Measurements from ENCODE around the gene ZNF816.

The ZNF816 gene

DNA sequence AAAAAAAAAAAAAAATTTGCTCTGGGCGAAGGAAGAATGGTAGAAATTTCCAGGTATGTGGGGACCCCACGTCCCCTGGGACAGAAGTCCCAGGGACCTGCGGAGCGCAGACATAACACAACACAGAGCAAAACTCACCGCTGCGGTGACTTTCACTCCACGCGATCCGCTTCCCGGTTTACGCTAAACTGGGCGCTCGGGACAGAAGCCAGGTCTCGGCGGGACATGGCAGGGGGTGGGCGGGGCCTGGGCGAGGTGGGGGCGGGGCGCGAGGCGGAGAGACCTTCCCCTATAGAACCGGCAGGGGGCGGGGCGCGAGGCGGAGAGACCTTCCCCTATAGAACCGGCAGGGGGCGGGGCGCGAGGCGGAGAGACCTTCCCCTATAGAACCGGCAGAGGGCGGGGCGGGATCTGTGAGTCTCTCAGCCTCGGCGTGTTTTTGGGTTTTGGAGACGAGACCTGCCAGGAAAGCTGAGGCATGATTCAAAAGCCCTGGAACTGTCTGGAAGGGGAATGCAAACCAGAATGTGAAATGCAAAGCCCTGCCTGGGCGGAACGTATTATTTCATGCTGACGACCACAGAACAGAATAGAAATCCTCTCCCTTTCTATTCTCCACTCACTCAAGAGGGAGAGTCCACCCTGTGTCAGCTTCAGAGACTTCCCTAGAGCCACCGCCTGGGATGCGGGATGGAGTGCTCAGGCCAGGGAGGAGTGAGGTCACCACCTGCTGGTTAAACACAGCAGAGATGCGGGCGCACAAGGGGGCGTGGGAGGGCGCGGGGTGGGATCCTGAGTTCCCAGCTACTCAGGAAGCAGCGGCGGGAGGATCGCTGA lies 30.9 kb upstream of the ZNF816 start:
- TF ChIP-seq REST (IDR thresholded peaks at IDR 0.05; ENCODE audit: low read depth) = no peak
- peak; percentile 46; the same call in 1 of the 2 replicates for TF ChIP-seq RAD21 (IDR thresholded peaks at IDR 0.05; ENCODE audit: low read depth)
- TF ChIP-seq YY1 (IDR thresholded peaks at IDR 0.05; ENCODE audit: low read depth) = no peak
- peak; percentile 39; the same call in 1 of the 2 replicates for TF ChIP-seq NFIC (IDR thresholded peaks at IDR 0.05)

DNA sequence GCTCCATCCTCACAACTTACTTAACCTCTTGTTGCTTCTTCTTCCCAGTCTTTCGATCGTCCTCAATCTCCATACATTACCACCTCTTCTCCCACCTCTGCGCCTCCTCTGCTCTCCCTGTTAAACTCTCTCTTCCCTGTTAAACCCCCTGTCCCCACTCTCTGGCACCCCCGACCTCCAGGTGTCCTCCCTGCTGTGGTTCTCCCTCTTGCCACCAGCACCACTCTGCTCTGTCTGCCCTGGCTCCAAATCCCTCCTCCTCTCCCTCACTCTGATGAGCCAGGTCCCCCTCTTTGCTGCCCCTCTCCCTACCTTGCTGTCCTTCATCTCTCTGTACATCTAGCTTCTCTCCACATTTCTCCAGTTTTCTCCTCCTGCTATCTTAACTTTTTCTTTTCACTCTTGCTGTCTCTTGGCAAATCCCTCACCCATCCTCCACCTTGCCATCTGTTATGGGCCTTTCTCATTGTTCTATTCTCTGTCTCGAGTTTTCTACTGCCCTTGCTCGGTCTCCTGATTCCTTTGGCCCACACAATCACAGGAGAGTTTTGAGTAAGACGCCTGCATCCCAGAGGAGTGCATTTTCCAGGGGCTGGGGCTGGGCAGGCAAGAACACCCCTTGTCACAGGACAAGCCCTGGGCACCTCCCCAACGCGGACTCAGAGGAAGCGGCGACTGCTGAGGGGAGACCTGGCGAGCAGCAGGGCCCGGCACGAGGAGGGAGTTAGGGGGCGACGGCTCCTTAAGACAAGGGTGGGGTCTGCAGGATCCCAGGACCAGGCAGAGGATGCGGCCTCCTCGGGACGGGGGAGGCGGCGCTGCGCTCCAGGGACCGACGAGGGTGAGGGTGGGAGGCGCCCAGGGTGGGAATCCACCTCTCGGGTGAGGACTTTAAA lies 29.7 kb upstream of the ZNF816 start:
- TF ChIP-seq, protein P1, sequence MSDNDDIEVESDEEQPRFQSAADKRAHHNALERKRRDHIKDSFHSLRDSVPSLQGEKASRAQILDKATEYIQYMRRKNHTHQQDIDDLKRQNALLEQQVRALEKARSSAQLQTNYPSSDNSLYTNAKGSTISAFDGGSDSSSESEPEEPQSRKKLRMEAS (IDR thresholded peaks at IDR 0.05) = no peak
- TF ChIP-seq FOXM1 (IDR thresholded peaks at IDR 0.05; ENCODE audit: borderline replicate concordance, low read depth) = no peak
- TF ChIP-seq CREB1 (IDR thresholded peaks at IDR 0.05; ENCODE audit: low read depth) = no peak
- TF ChIP-seq RAD21 (IDR thresholded peaks at IDR 0.05; ENCODE audit: low read depth) = no peak
- TF ChIP-seq TEAD4 (IDR thresholded peaks at IDR 0.05) = no peak
- TF ChIP-seq NFIC (IDR thresholded peaks at IDR 0.05) = no peak
- no peak for TF ChIP-seq EP300 (IDR thresholded peaks at IDR 0.05; ENCODE audit: borderline replicate concordance)
- no peak for TF ChIP-seq CEBPB (IDR thresholded peaks at IDR 0.05)
- TF ChIP-seq REST (IDR thresholded peaks at IDR 0.05; ENCODE audit: low read depth) = no peak
- TF ChIP-seq EGR1 (IDR thresholded peaks at IDR 0.05) = no peak
- TF ChIP-seq ZBTB7A (IDR thresholded peaks at IDR 0.05; ENCODE audit: low read depth) = no peak
- no peak for TF ChIP-seq TAF1 (IDR thresholded peaks at IDR 0.05; ENCODE audit: low read depth)
- TF ChIP-seq YY1 (IDR thresholded peaks at IDR 0.05; ENCODE audit: low read depth) = no peak
- no peak for TF ChIP-seq TCF12 (IDR thresholded peaks at IDR 0.05; ENCODE audit: low read depth)
- TF ChIP-seq, protein P2, sequence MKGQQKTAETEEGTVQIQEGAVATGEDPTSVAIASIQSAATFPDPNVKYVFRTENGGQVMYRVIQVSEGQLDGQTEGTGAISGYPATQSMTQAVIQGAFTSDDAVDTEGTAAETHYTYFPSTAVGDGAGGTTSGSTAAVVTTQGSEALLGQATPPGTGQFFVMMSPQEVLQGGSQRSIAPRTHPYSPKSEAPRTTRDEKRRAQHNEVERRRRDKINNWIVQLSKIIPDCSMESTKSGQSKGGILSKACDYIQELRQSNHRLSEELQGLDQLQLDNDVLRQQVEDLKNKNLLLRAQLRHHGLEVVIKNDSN (IDR thresholded peaks at IDR 0.05) = no peak

DNA sequence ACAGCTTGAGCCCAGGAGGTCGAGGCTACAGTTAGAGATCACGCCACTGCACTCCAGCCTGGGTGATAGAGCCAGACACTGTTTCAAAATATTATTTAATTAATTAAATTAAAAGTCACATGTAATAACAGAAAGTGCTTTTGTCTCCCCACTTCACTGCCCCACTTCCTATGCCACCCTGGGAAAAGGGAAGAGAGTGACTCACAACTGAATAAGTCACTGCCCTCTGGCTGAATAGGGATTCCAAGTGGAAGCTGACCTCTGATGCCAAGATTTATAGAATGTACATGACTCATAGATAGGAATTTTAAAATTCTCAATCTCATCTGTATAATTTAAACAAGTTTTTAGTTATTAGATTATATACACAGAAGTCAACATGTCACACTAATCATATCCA lies 28.8 kb upstream of the ZNF816 start:
- peak; percentile 20; the same call in 1 of the 2 replicates for TF ChIP-seq TEAD4 (IDR thresholded peaks at IDR 0.05)
- TF ChIP-seq CREB1 (IDR thresholded peaks at IDR 0.05; ENCODE audit: low read depth) = no peak

GRCh38 chr19:52990759-52991418 lies 28.2 kb upstream of the ZNF816 start:
- no peak for TF ChIP-seq EGR1 (IDR thresholded peaks at IDR 0.05)
- no peak for TF ChIP-seq YY1 (IDR thresholded peaks at IDR 0.05; ENCODE audit: low read depth)
- TF ChIP-seq REST (IDR thresholded peaks at IDR 0.05; ENCODE audit: low read depth) = no peak

- TF ChIP-seq, protein P1 (IDR thresholded peaks at IDR 0.05) = no peak
- TF ChIP-seq YY1 (IDR thresholded peaks at IDR 0.05; ENCODE audit: low read depth) = no peak
- TF ChIP-seq RAD21 (IDR thresholded peaks at IDR 0.05; ENCODE audit: low read depth) = no peak
- TF ChIP-seq NFIC (IDR thresholded peaks at IDR 0.05) = no peak
- TF ChIP-seq TCF12 (IDR thresholded peaks at IDR 0.05; ENCODE audit: low read depth) = no peak
- TF ChIP-seq EP300 (IDR thresholded peaks at IDR 0.05; ENCODE audit: borderline replicate concordance) = no peak
- TF ChIP-seq EGR1 (IDR thresholded peaks at IDR 0.05) = no peak
- TF ChIP-seq TEAD4 (IDR thresholded peaks at IDR 0.05) = no peak
- TF ChIP-seq, protein P2 (IDR thresholded peaks at IDR 0.05) = no peak
- TF ChIP-seq REST (IDR thresholded peaks at IDR 0.05; ENCODE audit: low read depth) = no peak
- no peak for TF ChIP-seq CREB1 (IDR thresholded peaks at IDR 0.05; ENCODE audit: low read depth)
- TF ChIP-seq CEBPB (IDR thresholded peaks at IDR 0.05) = no peak
- no peak for TF ChIP-seq ZBTB7A (IDR thresholded peaks at IDR 0.05; ENCODE audit: low read depth)
- no peak for TF ChIP-seq FOXM1 (IDR thresholded peaks at IDR 0.05; ENCODE audit: borderline replicate concordance, low read depth)
- no peak for TF ChIP-seq TAF1 (IDR thresholded peaks at IDR 0.05; ENCODE audit: low read depth)
Observed at GRCh38 chr19:52988506-52988905, 25.8 kb upstream of the ZNF816 start.
